ENCODE data around the gene ALX1.
"Not testable (repeated sequence)": the region's sequence is repeated elsewhere in the genome, so short reads cannot be mapped to it uniquely, and the experiment has no call there.

Gene ALX1

GRCh38 chr12:85308374-85308773 is 28.4 kb downstream of the ALX1 start:
- DNase-seq = no peak

GRCh38 chr12:85309125-85309566 is 29.1 kb downstream of the ALX1 start:
- DNase-seq = no peak

GRCh38 chr12:85310025-85310424 is 30.0 kb downstream of the ALX1 start:
- DNase-seq = no peak

GRCh38 chr12:85310456-85311076 is 30.5 kb downstream of the ALX1 start:
- no peak for DNase-seq

GRCh38 chr12:85317866-85318636 is 38.0 kb downstream of the ALX1 start:
- not testable (repeated sequence) for DNase-seq

- DNase-seq = no peak
These were observed 42.7 kb downstream of the ALX1 start for GRCh38 chr12:85322715-85323114.

- DNase-seq = no peak
These were observed 45.4 kb downstream of the ALX1 start for GRCh38 chr12:85325442-85325841.

- DNase-seq = no peak
These were observed 49.9 kb downstream of the ALX1 start for GRCh38 chr12:85329913-85330312.

GRCh38 chr12:85348779-85349178 is 68.8 kb downstream of the ALX1 start:
- no peak for DNase-seq

GRCh38 chr12:85350356-85350755 is 70.3 kb downstream of the ALX1 start:
- no peak for DNase-seq
